ENCODE measurements around the gene ARHGAP19. TPM values are rescaled to one million over a fixed set of nuclear protein-coding genes. Genes with fewer than 3 reads are reported as not detected.

Gene ARHGAP19
- polyA plus RNA-seq, 3 donors: 8.3 to 10.6 (median 10.2) TPM

DNA sequence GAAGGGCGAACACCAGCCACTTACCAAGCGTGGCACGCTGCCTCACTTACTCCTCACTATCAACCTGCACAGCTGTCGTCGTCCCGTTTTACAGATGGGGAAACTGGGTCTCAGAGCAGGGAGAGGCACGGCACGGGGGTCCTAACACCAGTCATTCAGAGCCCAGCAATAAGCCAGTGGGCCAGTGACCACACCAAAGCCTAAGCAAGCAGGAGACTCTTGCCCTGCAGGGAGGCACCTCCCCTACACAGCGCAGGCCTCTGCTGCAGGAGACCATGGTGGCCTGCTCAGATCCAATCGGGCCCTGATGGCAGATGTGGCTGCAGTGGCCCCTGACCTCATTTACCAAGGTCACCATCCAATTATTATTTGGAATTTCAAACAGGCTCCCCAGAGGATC is 111.5 kb downstream of the ARHGAP19 start:
- Histone ChIP-seq H3K27ac (ENCODE audit: low read depth in 1 of 2, low read length in 2 of 2) (no peak overlapping the region), H3K4me1 (ENCODE audit: control insufficient read depth in 1 of 2, insufficient read depth in 2 of 2, low read length in 2 of 2) (no peaks in the 10 kb centered on the region), H3K9ac (ENCODE audit: insufficient read depth, low read length, poor library complexity, severe bottlenecking) (no peak overlapping the region), H3K4me2 (replicated peaks; ENCODE audit: extremely low read depth, low read length, poor library complexity, severe bottlenecking) (no peak overlapping the region), H3K4me3 (replicated peaks in 1 of 3; ENCODE audit: low read depth in 2 of 3, low read length in 3 of 3) (no peak overlapping the region), H3K27me3 (ENCODE audit: control insufficient read depth in 2 of 2, insufficient read depth in 2 of 2, low read length in 2 of 2) (peaks cover 20 to 50% of the 10 kb centered on the region in 2 donors), H2AFZ (ENCODE audit: insufficient read depth, low read depth, low read length, poor library complexity, severe bottlenecking) (no peak overlapping the region), H3K79me2 (ENCODE audit: insufficient read depth, low read length) (no peaks in the 10 kb centered on the region), H4K20me1 (ENCODE audit: insufficient read depth, low read length) (no peaks in the 10 kb centered on the region), H3K9me3 (replicated peaks in 1 of 2; ENCODE audit: control insufficient read depth in 1 of 2, insufficient read depth in 1 of 2, low read length in 2 of 2) (peaks cover 0 to 13% of the 10 kb centered on the region in 2 donors), H3K36me3 (replicated peaks in 1 of 2; ENCODE audit: control insufficient read depth in 1 of 2, insufficient read depth in 2 of 2, low read length in 2 of 2) (no peaks in the 10 kb centered on the region)
- no peak for DNase-seq
- no peak overlapping the region for H3K4me3 Mint-ChIP-seq
- 89% methylated on average over 5 of the region's 10 CpGs for WGBS (ENCODE audit: insufficient coverage)
- H3K27me3 Mint-ChIP-seq (ENCODE audit: low read depth in 3 of 3): peaks cover 37 to 58% (median 52%) of the 10 kb centered on the region in 3 donors
- peaks cover 1% of the 10 kb centered on the region for H3K4me1 Mint-ChIP-seq
- intact Hi-C loops (cut with micrococcal nuclease): no loop called here
- H3K36me3 Mint-ChIP-seq: peaks cover 0 to 5% of the 10 kb centered on the region in 2 donors
- TF ChIP-seq, protein P1, sequence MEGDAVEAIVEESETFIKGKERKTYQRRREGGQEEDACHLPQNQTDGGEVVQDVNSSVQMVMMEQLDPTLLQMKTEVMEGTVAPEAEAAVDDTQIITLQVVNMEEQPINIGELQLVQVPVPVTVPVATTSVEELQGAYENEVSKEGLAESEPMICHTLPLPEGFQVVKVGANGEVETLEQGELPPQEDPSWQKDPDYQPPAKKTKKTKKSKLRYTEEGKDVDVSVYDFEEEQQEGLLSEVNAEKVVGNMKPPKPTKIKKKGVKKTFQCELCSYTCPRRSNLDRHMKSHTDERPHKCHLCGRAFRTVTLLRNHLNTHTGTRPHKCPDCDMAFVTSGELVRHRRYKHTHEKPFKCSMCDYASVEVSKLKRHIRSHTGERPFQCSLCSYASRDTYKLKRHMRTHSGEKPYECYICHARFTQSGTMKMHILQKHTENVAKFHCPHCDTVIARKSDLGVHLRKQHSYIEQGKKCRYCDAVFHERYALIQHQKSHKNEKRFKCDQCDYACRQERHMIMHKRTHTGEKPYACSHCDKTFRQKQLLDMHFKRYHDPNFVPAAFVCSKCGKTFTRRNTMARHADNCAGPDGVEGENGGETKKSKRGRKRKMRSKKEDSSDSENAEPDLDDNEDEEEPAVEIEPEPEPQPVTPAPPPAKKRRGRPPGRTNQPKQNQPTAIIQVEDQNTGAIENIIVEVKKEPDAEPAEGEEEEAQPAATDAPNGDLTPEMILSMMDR (IDR thresholded peaks at IDR 0.05): no peak
- H3K27ac Mint-ChIP-seq: no peak overlapping the region
- H3K9me3 Mint-ChIP-seq: peaks cover 0 to 7% (median 0%) of the 10 kb centered on the region in 7 donors

DNA sequence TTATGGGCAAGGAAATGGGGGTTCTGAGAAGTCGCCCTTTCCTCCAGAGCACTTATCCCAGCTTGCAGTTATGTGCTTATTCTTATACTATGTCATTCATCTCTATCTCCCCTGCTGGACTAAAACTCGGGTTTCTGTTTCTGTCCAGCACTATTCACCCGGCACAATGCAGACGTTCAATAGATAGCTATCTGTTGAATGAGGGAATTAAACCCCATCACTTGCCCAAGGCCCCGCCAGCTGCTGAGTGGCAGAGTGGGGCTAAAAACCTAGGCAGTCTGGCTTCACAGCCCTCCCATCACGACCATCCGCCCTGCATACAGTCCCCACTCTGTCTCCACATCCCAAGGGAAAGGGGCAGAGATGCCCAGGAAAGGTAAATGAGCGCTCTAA is 112.1 kb downstream of the ARHGAP19 start:
- peaks cover 0 to 11% of the 10 kb centered on the region in 2 donors for H3K9me3 ChIP-seq (replicated peaks in 1 of 2; ENCODE audit: control insufficient read depth in 1 of 2, insufficient read depth in 1 of 2, low read length in 2 of 2)
- Mint-ChIP-seq H3K4me1 (no peaks in the 10 kb centered on the region), H3K27ac (no peak overlapping the region), H3K27me3 (ENCODE audit: low read depth in 3 of 3) (peaks cover 34 to 51% (median 48%) of the 10 kb centered on the region in 3 donors), H3K9me3 (peaks cover 0 to 7% (median 0%) of the 10 kb centered on the region in 7 donors), H3K36me3 (peaks cover 0 to 5% of the 10 kb centered on the region in 2 donors), H3K4me3 (peak overlapping the region in 1 of 2 donors; percentile 60)
- no peak overlapping the region for H3K4me3 ChIP-seq (replicated peaks in 1 of 3; ENCODE audit: low read depth in 2 of 3, low read length in 3 of 3)
- TF ChIP-seq, protein P1 (IDR thresholded peaks at IDR 0.05): no peak
- H3K36me3 ChIP-seq (replicated peaks in 1 of 2; ENCODE audit: control insufficient read depth in 1 of 2, insufficient read depth in 2 of 2, low read length in 2 of 2): no peaks in the 10 kb centered on the region
- WGBS (ENCODE audit: insufficient coverage): no CpG with 5 or more reads among the region's 8 CpGs
- H3K79me2 ChIP-seq (ENCODE audit: insufficient read depth, low read length): no peaks in the 10 kb centered on the region
- H4K20me1 ChIP-seq (ENCODE audit: insufficient read depth, low read length): no peaks in the 10 kb centered on the region
- no peak overlapping the region for H3K4me2 ChIP-seq (replicated peaks; ENCODE audit: extremely low read depth, low read length, poor library complexity, severe bottlenecking)
- H2AFZ ChIP-seq (ENCODE audit: insufficient read depth, low read depth, low read length, poor library complexity, severe bottlenecking): no peak overlapping the region
- intact Hi-C loops (cut with micrococcal nuclease): no loop called here
- H3K27me3 ChIP-seq (ENCODE audit: control insufficient read depth in 2 of 2, insufficient read depth in 2 of 2, low read length in 2 of 2): peaks cover 14 to 46% of the 10 kb centered on the region in 2 donors
- no peak overlapping the region for H3K27ac ChIP-seq (ENCODE audit: low read depth in 1 of 2, low read length in 2 of 2)
- no peaks in the 10 kb centered on the region for H3K4me1 ChIP-seq (ENCODE audit: control insufficient read depth in 1 of 2, insufficient read depth in 2 of 2, low read length in 2 of 2)
- no peak for DNase-seq
- no peak overlapping the region for H3K9ac ChIP-seq (ENCODE audit: insufficient read depth, low read length, poor library complexity, severe bottlenecking)
